HL-60 (cell line): Measurements from ENCODE around the gene OGFOD2.

Source experiments
- GABPA ChIP-seq: IDR thresholded peaks from 2 replicates; pipeline ENCODE4 v1.6.1; 2012; ENCODE audit warnings: low read depth
- TF ChIP-seq, protein P1 (sequence below): IDR thresholded peaks from one replicate; pipeline ENCODE4 v1.5.1; 2011; ENCODE audit warnings: low read length, control low read depth, inconsistent platforms; ENCODE audit not compliant: insufficient read depth

DNA sequence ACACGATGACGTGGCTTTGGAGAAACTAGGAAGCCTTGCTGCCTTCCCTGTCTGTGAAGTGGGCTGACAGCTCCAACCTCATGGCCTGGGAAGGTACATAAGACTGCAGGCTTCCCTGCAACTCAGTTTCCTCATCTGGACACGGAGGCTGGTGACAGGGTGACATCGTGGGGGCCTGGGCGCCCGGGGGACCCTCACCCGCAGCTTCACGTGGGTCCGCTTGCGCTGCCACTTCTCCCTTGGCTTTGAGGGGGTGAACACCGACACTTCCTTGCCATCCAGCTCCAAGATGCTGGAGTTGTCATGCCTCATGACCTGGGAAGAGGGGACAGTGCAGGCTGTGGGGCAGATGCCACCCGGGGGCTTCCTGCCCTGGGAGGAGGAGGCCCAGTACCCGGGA, 13.0 kb downstream of the OGFOD2 start:
- TF ChIP-seq, protein P1, sequence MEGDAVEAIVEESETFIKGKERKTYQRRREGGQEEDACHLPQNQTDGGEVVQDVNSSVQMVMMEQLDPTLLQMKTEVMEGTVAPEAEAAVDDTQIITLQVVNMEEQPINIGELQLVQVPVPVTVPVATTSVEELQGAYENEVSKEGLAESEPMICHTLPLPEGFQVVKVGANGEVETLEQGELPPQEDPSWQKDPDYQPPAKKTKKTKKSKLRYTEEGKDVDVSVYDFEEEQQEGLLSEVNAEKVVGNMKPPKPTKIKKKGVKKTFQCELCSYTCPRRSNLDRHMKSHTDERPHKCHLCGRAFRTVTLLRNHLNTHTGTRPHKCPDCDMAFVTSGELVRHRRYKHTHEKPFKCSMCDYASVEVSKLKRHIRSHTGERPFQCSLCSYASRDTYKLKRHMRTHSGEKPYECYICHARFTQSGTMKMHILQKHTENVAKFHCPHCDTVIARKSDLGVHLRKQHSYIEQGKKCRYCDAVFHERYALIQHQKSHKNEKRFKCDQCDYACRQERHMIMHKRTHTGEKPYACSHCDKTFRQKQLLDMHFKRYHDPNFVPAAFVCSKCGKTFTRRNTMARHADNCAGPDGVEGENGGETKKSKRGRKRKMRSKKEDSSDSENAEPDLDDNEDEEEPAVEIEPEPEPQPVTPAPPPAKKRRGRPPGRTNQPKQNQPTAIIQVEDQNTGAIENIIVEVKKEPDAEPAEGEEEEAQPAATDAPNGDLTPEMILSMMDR = no peak
- no peak for TF ChIP-seq GABPA
